GM21515 (cell line): Measurements from ENCODE around the gene TFR2.

Experiments used
- ATAC-seq: cut with Tn5 transposase; IDR thresholded peaks from one replicate; pipeline ENCODE4 v1.9.1; 2021; ENCODE audit not compliant: unreplicated experiment

The TFR2 gene

GRCh38 chr7:100613412-100614175 lies 27.8 kb downstream of the TFR2 start:
- ATAC-seq, result no peak

GRCh38 chr7:100612730-100613390 lies 28.5 kb downstream of the TFR2 start:
- ATAC-seq, result peak; percentile 3

- peak; percentile 88 for ATAC-seq
These were observed 29.2 kb downstream of the TFR2 start, which contains the start of gene MOSPD3 for GRCh38 chr7:100611983-100612729. TSS of gene MOSPD3 (plus strand) at chr7:100612540. CDS start at chr7:100612792, 252 bp downstream.

DNA sequence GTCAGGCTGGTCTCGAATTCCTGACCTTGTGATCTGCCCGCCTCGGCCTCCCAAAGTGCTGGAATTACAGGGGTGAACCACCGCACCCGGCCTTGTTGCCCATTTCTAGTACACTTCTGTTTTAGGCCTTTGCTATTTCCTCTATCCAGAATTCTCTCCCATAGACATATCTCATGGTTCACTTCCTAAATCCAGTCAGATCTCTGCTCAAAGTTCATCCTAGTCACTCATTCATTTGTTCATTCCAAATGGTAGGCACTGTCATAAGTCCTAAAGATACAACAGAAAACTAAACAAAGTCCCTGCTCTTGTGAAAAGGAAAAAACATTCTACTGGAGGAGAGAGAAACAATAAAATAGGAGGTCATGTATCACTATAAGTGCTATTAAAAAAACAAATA lies 31.4 kb downstream of the TFR2 start:
- no peak for ATAC-seq

DNA sequence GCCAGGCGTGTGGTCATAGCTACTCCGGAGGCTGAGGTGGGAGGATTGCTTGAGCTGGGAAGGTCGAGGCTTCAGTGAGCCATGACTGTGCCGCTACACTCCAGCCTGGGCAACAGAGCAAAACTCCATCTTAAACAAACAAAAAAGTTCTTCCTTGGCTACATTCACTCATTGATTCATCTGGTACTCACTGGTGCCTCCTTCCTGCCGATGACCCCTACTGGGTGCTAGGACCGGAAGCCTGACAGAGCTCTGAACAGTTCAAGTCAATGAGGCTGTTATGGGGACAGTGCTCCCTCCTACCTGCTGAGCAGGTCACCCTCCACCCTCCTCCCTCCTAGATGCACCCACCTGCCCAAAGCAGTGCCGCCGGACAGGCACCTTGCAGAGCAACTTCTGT lies 34.2 kb downstream of the TFR2 start:
- ATAC-seq, result no peak

DNA sequence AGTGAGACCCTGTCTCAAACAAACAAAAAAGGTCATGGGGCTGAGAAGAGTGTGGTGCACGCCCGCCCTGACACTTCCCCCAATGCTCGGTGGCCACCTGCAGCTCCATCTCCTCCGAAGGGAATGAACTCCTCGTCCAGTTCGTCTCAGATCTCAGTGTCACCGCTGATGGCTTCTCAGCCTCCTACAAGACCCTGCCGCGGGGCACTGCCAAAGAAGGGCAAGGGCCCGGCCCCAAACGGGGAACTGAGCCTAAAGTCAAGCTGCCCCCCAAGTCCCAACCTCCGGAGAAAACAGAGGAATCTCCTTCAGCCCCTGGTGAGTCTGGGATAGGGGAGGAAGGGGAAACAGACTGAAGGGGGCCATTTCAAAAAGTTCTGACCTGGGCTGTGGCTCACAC lies 35.0 kb downstream of the TFR2 start:
- ATAC-seq, result no peak

- no peak for ATAC-seq
These were observed 36.1 kb downstream of the TFR2 start for GRCh38 chr7:100604976-100605911.

DNA sequence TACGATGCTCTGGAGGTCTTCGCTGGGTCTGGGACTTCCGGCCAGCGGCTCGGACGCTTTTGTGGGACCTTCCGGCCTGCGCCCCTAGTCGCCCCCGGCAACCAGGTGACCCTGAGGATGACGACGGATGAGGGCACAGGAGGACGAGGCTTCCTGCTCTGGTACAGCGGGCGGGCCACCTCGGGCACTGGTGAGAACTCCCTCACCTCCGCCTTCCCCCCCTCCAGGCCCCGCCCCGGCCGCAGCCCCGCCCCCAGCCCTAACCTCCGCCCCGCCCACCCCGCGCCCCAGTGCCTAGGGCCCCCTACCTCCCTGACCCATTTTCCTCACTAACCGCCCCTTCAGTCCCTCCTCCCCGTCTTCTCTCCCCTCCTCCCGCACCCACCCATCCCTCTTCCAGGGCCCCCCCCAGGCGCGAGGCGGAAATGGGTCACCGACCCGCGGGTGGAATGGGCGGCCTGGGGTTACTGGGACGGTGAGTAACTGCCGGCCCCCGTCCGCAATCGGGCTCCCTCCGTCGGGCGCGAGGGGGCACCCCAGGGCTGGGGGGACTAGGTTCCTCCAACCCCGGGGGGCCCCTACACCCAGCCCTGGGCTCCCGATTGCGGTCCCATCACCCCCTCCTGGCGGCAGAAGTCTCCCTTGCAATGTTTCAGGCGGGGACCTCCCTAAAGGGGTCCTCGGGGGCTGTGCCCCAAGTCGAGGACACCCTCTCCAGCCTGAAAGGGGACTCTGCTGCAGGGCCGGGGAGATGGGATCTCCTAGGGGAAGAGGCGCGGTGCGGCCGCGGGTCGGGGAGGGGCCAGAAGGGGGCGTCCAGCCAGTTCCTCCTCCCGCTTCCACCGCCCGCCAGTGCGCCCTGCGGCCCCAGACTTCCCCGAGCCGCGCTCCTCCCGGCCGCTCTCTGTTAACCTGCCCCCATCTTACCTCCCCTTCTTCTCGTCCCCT lies 37.0 kb downstream of the TFR2 start:
- ATAC-seq, result no peak

GRCh38 chr7:100603726-100604027 lies 37.7 kb downstream of the TFR2 start:
- no peak for ATAC-seq

- no peak for ATAC-seq
These were observed 38.2 kb downstream of the TFR2 start for GRCh38 chr7:100602889-100603725.

DNA sequence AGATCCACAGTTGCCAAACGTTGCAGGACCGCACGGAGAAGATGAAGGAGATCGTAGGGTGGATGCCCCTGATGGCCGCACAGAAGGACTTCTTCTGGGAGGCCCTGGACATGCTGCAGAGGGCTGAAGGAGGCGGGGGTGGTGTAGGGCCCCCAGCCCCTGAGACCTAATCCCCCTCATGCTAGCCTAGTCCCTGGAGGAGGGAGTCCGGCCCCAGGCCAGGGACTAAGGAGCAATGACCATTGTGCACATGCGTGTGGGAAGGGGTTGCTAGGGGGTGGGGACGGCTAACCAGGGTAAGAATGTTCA lies 40.7 kb downstream of the TFR2 start:
- ATAC-seq, result no peak

GRCh38 chr7:100599911-100600729 lies 41.2 kb downstream of the TFR2 start:
- no peak for ATAC-seq

DNA sequence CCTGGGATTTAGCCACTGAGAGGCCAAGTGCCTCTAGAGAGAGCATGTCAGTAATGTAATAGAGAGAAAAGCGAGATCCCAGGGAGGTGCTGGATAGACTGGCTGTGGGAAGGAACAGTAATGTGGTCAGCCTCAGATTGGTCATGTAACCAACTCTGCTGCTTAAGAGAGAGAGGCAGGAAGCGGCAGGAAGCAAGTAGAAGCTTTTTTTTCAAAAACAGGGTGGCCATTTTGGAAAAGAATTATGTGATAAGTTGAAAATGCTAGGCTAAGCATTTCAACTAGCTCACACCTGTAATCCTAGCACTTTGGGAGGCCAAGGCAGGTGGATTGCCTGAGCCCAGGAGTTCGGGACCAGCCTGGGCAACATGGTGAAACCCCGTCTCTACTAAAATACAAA lies 42.9 kb downstream of the TFR2 start:
- ATAC-seq, result no peak

GRCh38 chr7:100595188-100595587 lies 46.2 kb downstream of the TFR2 start:
- no peak for ATAC-seq

- ATAC-seq, result no peak
These were observed 49.8 kb downstream of the TFR2 start for GRCh38 chr7:100591596-100591995.

GRCh38 chr7:100590077-100590737 lies 51.1 kb downstream of the TFR2 start:
- ATAC-seq, result no peak

- no peak for ATAC-seq
These were observed 51.9 kb downstream of the TFR2 start for GRCh38 chr7:100589341-100589947.
